PC-3 (cell line): ENCODE results near the gene TYW1. TPM values are rescaled to one million over a fixed set of nuclear protein-coding genes. Genes with fewer than 3 reads are reported as not detected.
"Not testable (repeated sequence)": the region's sequence is repeated elsewhere in the genome, so short reads cannot be mapped to it uniquely, and the experiment has no call there.

ENCODE experiments used
- ATAC-seq: fragments of 200-7000 bp; cut with Tn5 transposase; 2 replicates; pipeline ENCODE4 v1.9.1; 2020; ENCODE audit warnings: mild to moderate bottlenecking, moderate library complexity
- BruUV-seq: library from RNA; stranded (reverse); fragments of 400-500 nt; replicated peaks from 2 replicates; lab custom pipeline; 2021; lab: Mats Ljungman, UMichigan
- CTCF ChIA-PET: fragments of 300-600 bp; sonication (Branson Sonifier 250); formaldehyde crosslinking; loops from one replicate; lab custom pipeline; 2022; ENCODE audit warnings: antibody characterized with exemption; lab: Charles Lee
- POLR2A ChIA-PET: fragments of 300-600 bp; sonication (Branson Sonifier 250); formaldehyde crosslinking; loops from one replicate; lab custom pipeline; 2022; ENCODE audit warnings: antibody characterized with exemption; ENCODE audit not compliant: unreplicated experiment; lab: Charles Lee
- DNase-seq: peaks from one replicate; pipeline ENCODE4 v3.0.0-alpha.2; 2015
- H2AFZ ChIP-seq: fragments of 300-600 bp; sonication (generic); 2 replicates; pipeline ENCODE4 v1.6.0; 2016; ENCODE audit warnings: antibody characterized with exemption, low read length
- H3F3A ChIP-seq: fragments of 300-600 bp; sonication (generic); one replicate; pipeline ENCODE4 v1.6.0; 2017; ENCODE audit warnings: antibody characterized with exemption, low read length, control low read depth, mild to moderate bottlenecking; ENCODE audit not compliant: unreplicated experiment
- H3K27ac ChIP-seq: fragments of 300-600 bp; sonication (generic); 2 replicates; pipeline ENCODE4 v1.5.1; 2016; ENCODE audit warnings: mild to moderate bottlenecking, low read length
- H3K27me3 ChIP-seq: fragments of 300-600 bp; sonication (generic); 2 replicates; pipeline ENCODE4 v1.6.1; 2016; ENCODE audit warnings: low read length, mixed read lengths
- H3K36me3 ChIP-seq: fragments of 300-600 bp; sonication (generic); 2 replicates; pipeline ENCODE4 v1.6.1; 2016; ENCODE audit warnings: low read depth, mixed run types, low read length, mixed read lengths
- H3K4me1 ChIP-seq: fragments of 300-600 bp; sonication (generic); 2 replicates; pipeline ENCODE4 v1.5.1; 2016; ENCODE audit warnings: low read length; ENCODE audit not compliant: insufficient read depth
- H3K4me2 ChIP-seq: fragments of 300-600 bp; sonication (generic); 2 replicates; pipeline ENCODE4 v1.6.0; 2016; ENCODE audit warnings: low read length
- H3K4me3 ChIP-seq: fragments of 300-600 bp; sonication (generic); 2 replicates; pipeline ENCODE4 v1.5.1; 2016; ENCODE audit warnings: mild to moderate bottlenecking, low read length, mixed read lengths
- H3K79me2 ChIP-seq: fragments of 300-600 bp; sonication (generic); 2 replicates; pipeline ENCODE4 v1.6.1; 2017; ENCODE audit warnings: low read length, mixed read lengths
- H3K9ac ChIP-seq: fragments of 300-600 bp; sonication (generic); 2 replicates; pipeline ENCODE4 v1.6.0; 2016; ENCODE audit warnings: mild to moderate bottlenecking, low read length
- H3K9me2 ChIP-seq: fragments of 300-600 bp; sonication (generic); replicated peaks from 2 replicates; pipeline ENCODE4 v1.6.1; 2016; ENCODE audit warnings: mixed run types, low read length, mixed read lengths
- H3K9me3 ChIP-seq: fragments of 300-600 bp; sonication (generic); 2 replicates; pipeline ENCODE4 v1.6.1; 2016; ENCODE audit warnings: low read length, mixed read lengths
- H4K20me1 ChIP-seq: fragments of 300-600 bp; sonication (generic); 2 replicates; pipeline ENCODE4 v1.6.1; 2016; ENCODE audit warnings: low read length, mixed read lengths
- CTCF ChIP-seq: fragments of 300-600 bp; sonication (generic); conservative IDR thresholded peaks from 2 replicates; pipeline ENCODE4 v1.5.1; 2017; ENCODE audit warnings: antibody characterized with exemption, low read depth, mild to moderate bottlenecking, low read length
- EZH2 ChIP-seq: fragments of 300-600 bp; sonication (generic); IDR thresholded peaks from one replicate; pipeline ENCODE4 v1.6.1; 2017; ENCODE audit warnings: antibody characterized with exemption, mild to moderate bottlenecking, low read length; ENCODE audit not compliant: unreplicated experiment
- EZH2phosphoT487 ChIP-seq: fragments of 300-600 bp; sonication (generic); IDR thresholded peaks from 2 replicates; pipeline ENCODE4 v1.6.1; 2018; ENCODE audit warnings: mild to moderate bottlenecking, antibody characterized with exemption, low read length, borderline replicate concordance
- intact Hi-C: fragments of 100-400 bp; cut with micrococcal nuclease; formaldehyde crosslinking; loops from 2 replicates; pipeline ENCODE4 v1.9.0; 2023
- total RNA-seq: library from RNA; depleted of rRNA; stranded (reverse); fragments of >200 nt; gene quantifications from 2 replicates; pipeline ENCODE4 v1.2.3, GENCODE V29; 2014

TYW1 gene
- total RNA-seq, 1 experiment from 2014 or later, result 13.4 TPM

DNA sequence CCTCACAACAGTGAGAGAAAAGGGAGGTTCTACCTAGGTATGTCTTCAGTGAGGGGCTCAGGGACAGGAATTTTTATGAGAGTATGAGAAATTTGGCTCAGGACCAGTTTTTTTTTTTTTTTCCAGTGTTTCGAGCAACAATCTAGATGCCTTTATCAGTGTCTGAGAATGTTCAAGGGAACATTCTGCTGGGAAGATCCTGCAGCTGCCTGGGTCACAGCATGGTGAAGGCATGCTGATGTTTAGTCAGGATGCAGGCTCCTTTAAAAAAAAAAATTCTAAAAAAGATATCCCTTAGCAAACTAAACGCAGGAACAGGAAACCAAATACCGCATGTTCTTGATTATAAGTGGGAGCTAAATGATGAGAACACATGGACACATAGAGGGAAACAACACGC is 32.2 kb upstream of the TYW1 start:
- no peak overlapping the region for H3K9ac ChIP-seq
- H3F3A ChIP-seq, result no peaks in the 10 kb centered on the region
- no peaks in the 10 kb centered on the region for H4K20me1 ChIP-seq
- ChIA-PET POLR2A (no interaction called here), CTCF (no interaction called here)
- H3K36me3 ChIP-seq, result no peaks in the 10 kb centered on the region
- DNase-seq, result peak; percentile 8
- intact Hi-C loops, result no loop called here
- no peak for ATAC-seq
- BruUV-seq, result no TSS peak
- H3K79me2 ChIP-seq, result no peaks in the 10 kb centered on the region
- no peaks in the 10 kb centered on the region for H3K9me3 ChIP-seq
- no peak overlapping the region for H3K4me2 ChIP-seq
- H3K27me3 ChIP-seq, result no peaks in the 10 kb centered on the region
- H3K27ac ChIP-seq, result no peak overlapping the region
- no peak overlapping the region for H3K4me3 ChIP-seq
- no peak overlapping the region for H2AFZ ChIP-seq
- no peaks in the 10 kb centered on the region for H3K9me2 ChIP-seq
- TF ChIP-seq CTCF (no peak), EZH2phosphoT487 (no peak)
- no peaks in the 10 kb centered on the region for H3K4me1 ChIP-seq

- Histone ChIP-seq H3K4me3 (no peak overlapping the region), H3K36me3 (no peaks in the 10 kb centered on the region), H3K9ac (no peak overlapping the region), H3K27ac (no peak overlapping the region), H3F3A (no peaks in the 10 kb centered on the region), H4K20me1 (no peaks in the 10 kb centered on the region), H2AFZ (no peak overlapping the region), H3K4me2 (no peak overlapping the region), H3K9me3 (no peaks in the 10 kb centered on the region), H3K4me1 (no peaks in the 10 kb centered on the region), H3K9me2 (no peaks in the 10 kb centered on the region), H3K27me3 (no peaks in the 10 kb centered on the region), H3K79me2 (no peaks in the 10 kb centered on the region)
- BruUV-seq, result no TSS peak
- ChIA-PET POLR2A (no interaction called here), CTCF (no interaction called here)
- no peak for TF ChIP-seq EZH2
- TF ChIP-seq EZH2phosphoT487, result no peak
- TF ChIP-seq CTCF, result no peak
- ATAC-seq (no peak), DNase-seq (no peak)
- intact Hi-C loops, result no loop called here
Observed at GRCh38 chr7:66967029-66967428, 29.6 kb upstream of the TYW1 start.

DNA sequence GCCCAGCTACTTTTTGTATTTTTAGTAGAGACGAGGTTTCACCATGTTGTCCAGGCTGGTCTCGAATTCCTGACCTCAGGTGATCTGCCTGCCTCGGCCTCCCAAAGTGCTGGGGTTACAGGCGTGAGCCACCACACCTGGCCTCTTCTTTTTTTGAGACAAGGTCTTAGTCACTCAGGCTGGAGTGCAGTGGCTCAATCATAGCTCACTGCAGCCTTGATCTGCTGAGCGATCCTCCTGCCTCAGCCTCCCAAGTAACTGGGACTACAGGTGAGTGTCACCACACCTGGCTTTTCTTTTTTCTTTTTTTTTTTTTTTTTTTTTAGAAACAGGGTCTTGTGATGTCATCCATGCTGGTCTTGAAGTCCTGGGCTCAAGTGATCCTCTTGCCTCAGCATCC is 27.6 kb upstream of the TYW1 start:
- BruUV-seq, DNase-seq, H2AFZ ChIP-seq, H3K9me2 ChIP-seq, H3K4me3 ChIP-seq, H3K36me3 ChIP-seq, H3K9me3 ChIP-seq, ATAC-seq, H3K27me3 ChIP-seq, H3K4me2 ChIP-seq, H3K27ac ChIP-seq, H3K4me1 ChIP-seq, H3F3A ChIP-seq, POLR2A ChIA-PET, H4K20me1 ChIP-seq, CTCF ChIA-PET, H3K79me2 ChIP-seq, H3K9ac ChIP-seq, intact Hi-C loops: not testable (repeated sequence)
